ENCODE measurements around the gene CLEC7A. TPM values are rescaled to one million over a fixed set of nuclear protein-coding genes. Genes with fewer than 3 reads are reported as not detected.

The CLEC7A gene
- total RNA-seq, 1 experiment from 2014 or later: not detected

- no peak for DNase-seq
- no peaks in the 10 kb centered on the region for H3K9me3 ChIP-seq (ENCODE audit: control insufficient read depth, low read depth, low read length)
- H4K20me1 ChIP-seq (ENCODE audit: control insufficient read depth, insufficient read depth, insufficient read length): no peaks in the 10 kb centered on the region
- Mint-ChIP-seq H3K36me3 (ENCODE audit: insufficient read depth in 1 of 3, low read depth in 3 of 3) (peaks cover 0 to 11% (median 0%) of the 10 kb centered on the region in 3 experiments; a peak in 2 of 7 replicates), H3K9me3 (peaks cover 5 to 10% of the 10 kb centered on the region in 2 experiments; a peak in 3 of 5 replicates), H3K4me1 (no peaks in the 10 kb centered on the region), H3K4me3 (no peak overlapping the region), H3K27me3 (ENCODE audit: low read depth) (no peaks in the 10 kb centered on the region), H3K27ac (peak overlapping the region in 1 of 3 experiments; percentile 49; a peak in 1 of 7 replicates)
- no peak overlapping the region for H3K18ac ChIP-seq (ENCODE audit: insufficient read length, low read depth, low read length)
- no peak overlapping the region for H3K56ac ChIP-seq (ENCODE audit: insufficient read length, low read depth, low read length)
- H3K79me1 ChIP-seq (ENCODE audit: insufficient read depth, low read depth, low read length, poor library complexity, severe bottlenecking): no peaks in the 10 kb centered on the region
- no peak overlapping the region for H2AK5ac ChIP-seq (ENCODE audit: insufficient read length, low read length)
- H3T11ph ChIP-seq (ENCODE audit: low read length): no peak overlapping the region
- no peak overlapping the region for H4K5ac ChIP-seq (ENCODE audit: insufficient read length, low read depth, low read length)
- H3K9ac ChIP-seq (ENCODE audit: extremely low read depth, insufficient read length, low read length): no peak overlapping the region
- H2AFZ ChIP-seq (ENCODE audit: low read length): no peak overlapping the region
- no peak overlapping the region for H3K4me2 ChIP-seq (ENCODE audit: insufficient read depth, insufficient read length, low read length)
- H3K79me2 ChIP-seq (ENCODE audit: insufficient read depth, low read length): no peaks in the 10 kb centered on the region
- no CpG with 5 or more reads among the region's 5 CpGs for WGBS (ENCODE audit: extremely low coverage, insufficient read length, low lambda C conversion rate)
- H2BK20ac ChIP-seq (ENCODE audit: low read depth, low read length, poor library complexity, severe bottlenecking): no peak overlapping the region
- no peak overlapping the region for H4K91ac ChIP-seq (ENCODE audit: insufficient read length, low read depth, low read length)
- no peak overlapping the region for H2BK15ac ChIP-seq (ENCODE audit: low read depth, low read length)
- H3K4ac ChIP-seq (ENCODE audit: low read depth, low read length): no peak overlapping the region
- H3K27ac ChIP-seq (ENCODE audit: insufficient read length, low read depth, low read length): no peak overlapping the region
- H3K27me3 ChIP-seq (ENCODE audit: insufficient read depth, low read length): no peaks in the 10 kb centered on the region
- no peak overlapping the region for H2BK120ac ChIP-seq (ENCODE audit: low read depth, low read length, poor library complexity, severe bottlenecking)
- no peak for TF ChIP-seq CTCF (conservative IDR thresholded peaks at IDR 0.05)
- no peak overlapping the region for H4K8ac ChIP-seq (replicated peaks; ENCODE audit: insufficient read length, low read depth, low read length)
- no peak overlapping the region for H2BK5ac ChIP-seq (ENCODE audit: insufficient read length, low read length)
- H3K23ac ChIP-seq (ENCODE audit: insufficient read length, low read depth, low read length): no peak overlapping the region
- H2BK12ac ChIP-seq (ENCODE audit: insufficient read length, low read depth, low read length): no peak overlapping the region
- no peaks in the 10 kb centered on the region for H3K23me2 ChIP-seq (ENCODE audit: insufficient read length, low read depth, low read length, poor library complexity, severe bottlenecking)
- H3K14ac ChIP-seq (ENCODE audit: insufficient read depth, low read length): no peak overlapping the region
- H3K4me1 ChIP-seq (ENCODE audit: insufficient read depth, low read length): no peaks in the 10 kb centered on the region
Measured at GRCh38 chr12:10082117-10082874, 47.7 kb downstream of the CLEC7A start.
